K562 (cell line): ENCODE measurements around the gene HSPB1. TPM values are rescaled to one million over a fixed set of nuclear protein-coding genes. Genes with fewer than 3 reads are reported as not detected.

Experiments
- HNRNPUL1 ChIP-seq: fragments of 200-400 bp; formaldehyde crosslinking; IDR thresholded peaks from 2 replicates; pipeline ENCODE4 v1.6.1; 2017; ENCODE audit warnings: low read length
- L3MBTL2 ChIP-seq: fragments of 450-650 bp; IDR thresholded peaks from 2 replicates; pipeline ENCODE4 v1.6.1; 2016; ENCODE audit warnings: mild to moderate bottlenecking, moderate library complexity
- OTX1 ChIP-seq: fragments of 450-650 bp; formaldehyde crosslinking; IDR thresholded peaks from 2 replicates; pipeline ENCODE4 v1.4.0; 2022; ENCODE audit warnings: mild to moderate bottlenecking
- PTRF ChIP-seq: fragments of 450-650 bp; IDR thresholded peaks from 2 replicates; pipeline ENCODE4 v1.6.1; 2016; ENCODE audit warnings: mild to moderate bottlenecking, missing genetic modification characterization, missing compliant biosample characterization
- RUNX1 ChIP-seq: sonication (generic); IDR thresholded peaks from 2 replicates; pipeline ENCODE4 v1.6.1; 2016; ENCODE audit warnings: antibody characterized with exemption, low read depth
- STAT5A ChIP-seq: IDR thresholded peaks from 2 replicates; pipeline ENCODE4 v1.6.1; 2012; ENCODE audit warnings: low read length, inconsistent platforms, borderline replicate concordance
- ZNF121 ChIP-seq: sonication (generic); formaldehyde crosslinking; conservative IDR thresholded peaks from 2 replicates; pipeline ENCODE4 v1.8.0; 2022; ENCODE audit warnings: missing genetic modification reagents
- polyA plus RNA-seq, 8 experiments: library from polyadenylated mRNA; depleted of rRNA in 4 of 8; stranded (reverse) in 5 of 8; unstranded in 3 of 8; fragments of >200 nt; fragmentation: Nextera tagmentation in 2 of 8; fragmentation: Illumina TruSeq in 1 of 8; extraction: Ambion mirVana in 2 of 8; extraction: Trizol in 1 of 8; gene quantifications; 2 replicates each; pipeline versions ENCODE4 v1.2.1 to v1.2.3, GENCODE V29; 2011 to 2014; ENCODE audit warnings: inconsistent platforms in 1 of 8, missing spikeins in 1 of 8
- total RNA-seq, 7 experiments: library from RNA; depleted of rRNA in 6 of 7; stranded (reverse); fragments of >200 nt in 6 of 7; fragmentation: Illumina TruSeq in 2 of 7; extraction: Trizol in 2 of 7; gene quantifications; 2 replicates each; pipeline versions ENCODE4 v1.2.1 to v1.2.3, GENCODE V29; 2011 to 2021; ENCODE audit warnings: low replicate concordance in 1 of 7
- TF ChIP-seq, protein P1 (sequence below), 2 experiments: fragments of 200-800 bp in 1 of 2; sonication (Bioruptor generic) in 1 of 2; sonication (generic) in 1 of 2; formaldehyde crosslinking in 1 of 2; IDR thresholded peaks in 1 of 2; conservative IDR thresholded peaks in 1 of 2; 2 replicates each; pipeline versions ENCODE4 v1.5.0 to v1.6.1; 2016 to 2020; ENCODE audit warnings: missing compliant biosample characterization in 1 of 2, missing genetic modification characterization in 1 of 2, missing genetic modification reagents in 1 of 2
- TF ChIP-seq, protein P2 (sequence below): fragments of 450-650 bp; IDR thresholded peaks from 2 replicates; pipeline ENCODE4 v1.7.0; 2016; ENCODE audit warnings: borderline replicate concordance
- TF ChIP-seq, protein P3 (sequence below): fragments of 450-650 bp; IDR thresholded peaks from 2 replicates; pipeline ENCODE4 v1.6.1; 2016; ENCODE audit warnings: low read depth
- TF ChIP-seq, protein P4 (sequence below): fragments of 450-650 bp; formaldehyde crosslinking; IDR thresholded peaks from 2 replicates; pipeline ENCODE4 v1.4.0; 2022; ENCODE audit warnings: missing genetic modification characterization

HSPB1 gene
- total and polyA plus RNA-seq, 9 of the 15 experiments (the other 6 are each of a cell fraction or from before 2014, with no cell fraction given), result 27.1 to 522 (median 138) TPM

DNA sequence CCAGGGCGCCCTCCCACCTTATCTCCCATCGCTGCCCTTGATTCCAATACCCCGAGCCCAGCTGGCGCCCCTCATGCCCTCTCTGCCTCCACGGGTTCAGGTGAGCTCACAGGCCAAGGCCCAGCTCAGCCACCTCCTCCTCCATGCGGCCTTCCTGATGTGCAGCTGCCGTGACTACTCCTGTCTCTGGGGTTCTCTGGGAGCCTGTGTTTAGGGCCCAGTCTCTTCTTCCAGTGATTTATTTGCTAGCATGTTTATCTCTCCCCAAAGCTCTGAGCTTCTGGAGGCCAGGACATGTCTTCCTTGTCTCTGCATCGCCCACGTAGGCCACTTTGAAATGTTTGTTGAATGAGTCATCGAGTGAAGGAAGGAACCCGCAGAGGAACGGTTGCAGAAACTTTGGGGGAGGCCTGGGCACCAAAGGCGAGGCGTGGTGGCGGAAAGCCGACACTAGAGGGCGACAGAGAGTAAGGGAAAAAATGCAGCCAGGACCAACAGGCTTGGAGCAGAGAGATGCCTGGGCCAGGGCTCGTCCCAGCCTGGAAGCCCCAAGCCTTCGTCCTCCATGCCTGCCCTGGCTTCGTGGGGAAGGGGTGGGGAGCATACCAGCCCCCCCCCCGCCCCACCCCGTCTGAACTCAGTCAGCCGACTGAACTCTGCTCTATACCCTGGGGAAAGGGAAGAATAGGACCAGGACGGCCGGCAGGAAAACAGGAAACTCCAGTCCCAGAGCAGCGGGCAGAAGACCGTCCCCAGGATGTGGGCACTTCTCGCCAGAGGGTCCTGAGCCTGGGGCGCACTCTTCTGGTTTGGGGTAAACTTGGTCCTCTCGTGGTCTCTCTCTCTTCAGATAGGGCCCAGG is 10.9 kb upstream of the HSPB1 start (continued):
- TF ChIP-seq, protein P1, sequence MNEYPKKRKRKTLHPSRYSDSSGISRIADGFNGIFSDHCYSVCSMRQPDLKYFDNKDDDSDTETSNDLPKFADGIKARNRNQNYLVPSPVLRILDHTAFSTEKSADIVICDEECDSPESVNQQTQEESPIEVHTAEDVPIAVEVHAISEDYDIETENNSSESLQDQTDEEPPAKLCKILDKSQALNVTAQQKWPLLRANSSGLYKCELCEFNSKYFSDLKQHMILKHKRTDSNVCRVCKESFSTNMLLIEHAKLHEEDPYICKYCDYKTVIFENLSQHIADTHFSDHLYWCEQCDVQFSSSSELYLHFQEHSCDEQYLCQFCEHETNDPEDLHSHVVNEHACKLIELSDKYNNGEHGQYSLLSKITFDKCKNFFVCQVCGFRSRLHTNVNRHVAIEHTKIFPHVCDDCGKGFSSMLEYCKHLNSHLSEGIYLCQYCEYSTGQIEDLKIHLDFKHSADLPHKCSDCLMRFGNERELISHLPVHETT (CRISPR knock-in tag; conservative IDR thresholded peaks at IDR 0.05 in 1 of 2, IDR thresholded peaks at IDR 0.05 in 1 of 2), result peak in 1 of 2 experiments; percentile 53; a peak in 1 of 4 replicates
- 0 out of 2 replicates have a peak, but pooled peaks have one; percentile 9 for TF ChIP-seq RUNX1
- no peak for TF ChIP-seq OTX1 (CRISPR knock-in tag)
- TF ChIP-seq PTRF (tag), result no peak
- TF ChIP-seq HNRNPUL1, result no peak
- peak; percentile 7; the same call in 1 of the 2 replicates for TF ChIP-seq STAT5A
- TF ChIP-seq, protein P2, sequence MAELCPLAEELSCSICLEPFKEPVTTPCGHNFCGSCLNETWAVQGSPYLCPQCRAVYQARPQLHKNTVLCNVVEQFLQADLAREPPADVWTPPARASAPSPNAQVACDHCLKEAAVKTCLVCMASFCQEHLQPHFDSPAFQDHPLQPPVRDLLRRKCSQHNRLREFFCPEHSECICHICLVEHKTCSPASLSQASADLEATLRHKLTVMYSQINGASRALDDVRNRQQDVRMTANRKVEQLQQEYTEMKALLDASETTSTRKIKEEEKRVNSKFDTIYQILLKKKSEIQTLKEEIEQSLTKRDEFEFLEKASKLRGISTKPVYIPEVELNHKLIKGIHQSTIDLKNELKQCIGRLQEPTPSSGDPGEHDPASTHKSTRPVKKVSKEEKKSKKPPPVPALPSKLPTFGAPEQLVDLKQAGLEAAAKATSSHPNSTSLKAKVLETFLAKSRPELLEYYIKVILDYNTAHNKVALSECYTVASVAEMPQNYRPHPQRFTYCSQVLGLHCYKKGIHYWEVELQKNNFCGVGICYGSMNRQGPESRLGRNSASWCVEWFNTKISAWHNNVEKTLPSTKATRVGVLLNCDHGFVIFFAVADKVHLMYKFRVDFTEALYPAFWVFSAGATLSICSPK, result no peak
- no peak for TF ChIP-seq ZNF121
- TF ChIP-seq L3MBTL2, result peak; percentile 64; the same call in 1 of the 2 replicates
- TF ChIP-seq, protein P3, sequence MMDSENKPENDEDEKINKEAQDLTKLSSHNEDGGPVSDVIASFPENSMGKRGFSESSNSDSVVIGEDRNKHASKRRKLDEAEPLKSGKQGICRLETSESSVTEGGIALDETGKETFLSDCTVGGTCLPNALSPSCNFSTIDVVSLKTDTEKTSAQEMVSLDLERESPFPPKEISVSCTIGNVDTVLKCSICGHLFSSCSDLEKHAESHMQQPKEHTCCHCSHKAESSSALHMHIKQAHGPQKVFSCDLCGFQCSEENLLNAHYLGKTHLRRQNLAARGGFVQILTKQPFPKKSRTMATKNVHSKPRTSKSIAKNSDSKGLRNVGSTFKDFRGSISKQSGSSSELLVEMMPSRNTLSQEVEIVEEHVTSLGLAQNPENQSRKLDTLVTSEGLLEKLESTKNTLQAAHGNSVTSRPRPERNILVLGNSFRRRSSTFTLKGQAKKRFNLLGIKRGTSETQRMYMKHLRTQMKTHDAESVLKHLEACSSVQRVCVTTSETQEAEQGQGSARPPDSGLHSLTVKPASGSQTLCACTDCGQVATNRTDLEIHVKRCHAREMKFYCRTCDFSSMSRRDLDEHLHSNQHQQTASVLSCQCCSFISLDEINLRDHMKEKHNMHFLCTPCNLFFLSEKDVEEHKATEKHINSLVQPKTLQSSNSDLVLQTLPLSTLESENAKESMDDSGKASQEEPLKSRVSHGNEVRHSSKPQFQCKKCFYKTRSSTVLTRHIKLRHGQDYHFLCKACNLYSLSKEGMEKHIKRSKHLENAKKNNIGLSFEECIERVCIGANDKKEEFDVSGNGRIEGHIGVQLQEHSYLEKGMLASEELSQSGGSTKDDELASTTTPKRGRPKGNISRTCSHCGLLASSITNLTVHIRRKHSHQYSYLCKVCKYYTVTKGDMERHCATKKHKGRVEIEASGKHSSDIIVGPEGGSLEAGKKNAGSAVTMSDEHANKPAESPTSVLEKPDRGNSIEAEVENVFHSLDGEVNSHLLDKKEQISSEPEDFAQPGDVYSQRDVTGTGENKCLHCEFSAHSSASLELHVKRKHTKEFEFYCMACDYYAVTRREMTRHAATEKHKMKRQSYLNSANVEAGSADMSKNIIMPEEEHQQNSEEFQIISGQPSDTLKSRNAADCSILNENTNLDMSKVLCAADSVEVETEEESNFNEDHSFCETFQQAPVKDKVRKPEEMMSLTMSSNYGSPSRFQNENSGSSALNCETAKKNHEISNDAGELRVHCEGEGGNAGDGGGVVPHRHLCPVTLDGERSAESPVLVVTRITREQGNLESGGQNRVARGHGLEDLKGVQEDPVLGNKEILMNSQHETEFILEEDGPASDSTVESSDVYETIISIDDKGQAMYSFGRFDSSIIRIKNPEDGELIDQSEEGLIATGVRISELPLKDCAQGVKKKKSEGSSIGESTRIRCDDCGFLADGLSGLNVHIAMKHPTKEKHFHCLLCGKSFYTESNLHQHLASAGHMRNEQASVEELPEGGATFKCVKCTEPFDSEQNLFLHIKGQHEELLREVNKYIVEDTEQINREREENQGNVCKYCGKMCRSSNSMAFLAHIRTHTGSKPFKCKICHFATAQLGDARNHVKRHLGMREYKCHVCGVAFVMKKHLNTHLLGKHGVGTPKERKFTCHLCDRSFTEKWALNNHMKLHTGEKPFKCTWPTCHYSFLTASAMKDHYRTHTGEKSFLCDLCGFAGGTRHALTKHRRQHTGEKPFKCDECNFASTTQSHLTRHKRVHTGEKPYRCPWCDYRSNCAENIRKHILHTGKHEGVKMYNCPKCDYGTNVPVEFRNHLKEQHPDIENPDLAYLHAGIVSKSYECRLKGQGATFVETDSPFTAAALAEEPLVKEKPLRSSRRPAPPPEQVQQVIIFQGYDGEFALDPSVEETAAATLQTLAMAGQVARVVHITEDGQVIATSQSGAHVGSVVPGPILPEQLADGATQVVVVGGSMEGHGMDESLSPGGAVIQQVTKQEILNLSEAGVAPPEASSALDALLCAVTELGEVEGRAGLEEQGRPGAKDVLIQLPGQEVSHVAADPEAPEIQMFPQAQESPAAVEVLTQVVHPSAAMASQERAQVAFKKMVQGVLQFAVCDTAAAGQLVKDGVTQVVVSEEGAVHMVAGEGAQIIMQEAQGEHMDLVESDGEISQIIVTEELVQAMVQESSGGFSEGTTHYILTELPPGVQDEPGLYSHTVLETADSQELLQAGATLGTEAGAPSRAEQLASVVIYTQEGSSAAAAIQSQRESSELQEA, result no peak
- TF ChIP-seq, protein P4, sequence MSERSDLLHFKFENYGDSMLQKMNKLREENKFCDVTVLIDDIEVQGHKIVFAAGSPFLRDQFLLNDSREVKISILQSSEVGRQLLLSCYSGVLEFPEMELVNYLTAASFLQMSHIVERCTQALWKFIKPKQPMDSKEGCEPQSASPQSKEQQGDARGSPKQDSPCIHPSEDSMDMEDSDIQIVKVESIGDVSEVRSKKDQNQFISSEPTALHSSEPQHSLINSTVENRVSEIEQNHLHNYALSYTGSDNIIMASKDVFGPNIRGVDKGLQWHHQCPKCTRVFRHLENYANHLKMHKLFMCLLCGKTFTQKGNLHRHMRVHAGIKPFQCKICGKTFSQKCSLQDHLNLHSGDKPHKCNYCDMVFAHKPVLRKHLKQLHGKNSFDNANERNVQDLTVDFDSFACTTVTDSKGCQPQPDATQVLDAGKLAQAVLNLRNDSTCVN (CRISPR knock-in tag), result no peak
